Measurements from ENCODE around the gene STRA8. TPM values are rescaled to one million over a fixed set of nuclear protein-coding genes. Genes with fewer than 3 reads are reported as not detected.

Gene STRA8
- total RNA-seq, 1 donor from 2014 or later, result not detected

DNA sequence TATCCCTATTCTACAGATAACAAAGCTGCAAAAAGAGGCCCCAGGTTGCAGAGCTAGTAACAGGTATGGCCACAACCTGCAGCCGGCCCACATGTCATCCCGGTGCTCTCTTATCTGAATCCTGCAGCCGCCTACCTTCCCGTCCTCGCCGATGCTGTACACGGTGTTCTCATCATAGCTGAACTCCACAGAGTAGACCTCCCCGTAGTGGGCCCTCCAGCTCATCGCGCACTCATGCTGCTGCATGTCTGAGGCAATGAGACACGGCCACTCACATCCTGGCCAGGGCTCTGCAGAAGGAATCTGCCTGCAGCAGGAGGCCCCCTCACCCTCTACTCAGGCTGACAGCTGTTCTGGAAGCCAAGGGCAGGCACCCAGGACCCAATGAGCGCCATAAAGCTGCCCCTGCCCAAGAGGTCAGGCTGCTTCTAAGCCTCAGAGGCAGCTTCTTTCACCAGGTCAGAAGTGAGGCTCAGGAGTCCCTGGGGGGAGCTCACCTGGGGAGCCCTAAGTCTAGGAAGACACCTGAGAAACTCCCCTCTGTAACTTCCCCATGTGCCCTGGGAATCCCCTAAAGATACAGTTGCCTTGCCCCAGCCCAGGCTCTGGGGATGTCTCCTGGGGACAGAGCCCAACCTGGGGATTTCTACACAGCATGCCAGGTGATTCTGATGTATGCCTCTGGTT is 45.2 kb upstream of the STRA8 start:
- no peak overlapping the region for H3K27ac Mint-ChIP-seq (ENCODE audit: unreplicated experiment)
- H3K27me3 Mint-ChIP-seq (ENCODE audit: low read depth), result no peaks in the 10 kb centered on the region
- H3K9me3 Mint-ChIP-seq, result no peaks in the 10 kb centered on the region
- H3K4me1 Mint-ChIP-seq, result no peaks in the 10 kb centered on the region
- TF ChIP-seq, protein P1, sequence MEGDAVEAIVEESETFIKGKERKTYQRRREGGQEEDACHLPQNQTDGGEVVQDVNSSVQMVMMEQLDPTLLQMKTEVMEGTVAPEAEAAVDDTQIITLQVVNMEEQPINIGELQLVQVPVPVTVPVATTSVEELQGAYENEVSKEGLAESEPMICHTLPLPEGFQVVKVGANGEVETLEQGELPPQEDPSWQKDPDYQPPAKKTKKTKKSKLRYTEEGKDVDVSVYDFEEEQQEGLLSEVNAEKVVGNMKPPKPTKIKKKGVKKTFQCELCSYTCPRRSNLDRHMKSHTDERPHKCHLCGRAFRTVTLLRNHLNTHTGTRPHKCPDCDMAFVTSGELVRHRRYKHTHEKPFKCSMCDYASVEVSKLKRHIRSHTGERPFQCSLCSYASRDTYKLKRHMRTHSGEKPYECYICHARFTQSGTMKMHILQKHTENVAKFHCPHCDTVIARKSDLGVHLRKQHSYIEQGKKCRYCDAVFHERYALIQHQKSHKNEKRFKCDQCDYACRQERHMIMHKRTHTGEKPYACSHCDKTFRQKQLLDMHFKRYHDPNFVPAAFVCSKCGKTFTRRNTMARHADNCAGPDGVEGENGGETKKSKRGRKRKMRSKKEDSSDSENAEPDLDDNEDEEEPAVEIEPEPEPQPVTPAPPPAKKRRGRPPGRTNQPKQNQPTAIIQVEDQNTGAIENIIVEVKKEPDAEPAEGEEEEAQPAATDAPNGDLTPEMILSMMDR (conservative IDR thresholded peaks at IDR 0.05), result no peak
- no peak overlapping the region for H3K4me3 Mint-ChIP-seq
- H3K36me3 Mint-ChIP-seq (ENCODE audit: low read depth), result peaks cover 12% of the 10 kb centered on the region
- no peak for DNase-seq (ENCODE audit: low read depth, low spot score)

DNA sequence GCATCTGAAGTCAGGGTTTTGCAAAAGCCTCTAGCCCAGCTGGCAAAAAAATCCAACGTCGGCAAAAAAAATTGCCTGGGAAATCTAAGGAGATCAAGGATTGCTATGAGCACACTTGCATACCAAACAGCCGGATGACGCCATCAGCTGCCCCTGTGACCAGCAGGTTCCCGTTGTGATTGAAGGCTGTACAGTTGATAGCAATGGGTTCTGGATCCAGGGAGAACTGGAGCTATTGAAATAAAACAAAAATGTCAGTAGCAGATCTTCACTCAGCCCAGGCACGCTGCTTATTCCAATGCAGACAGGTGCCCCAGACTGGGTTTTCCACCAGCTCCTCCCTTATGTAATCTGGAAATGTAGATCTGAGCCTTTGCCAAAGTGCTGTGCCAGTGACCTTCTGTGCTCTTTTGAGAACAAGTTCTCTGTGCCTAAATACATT is 44.4 kb upstream of the STRA8 start:
- H3K36me3 Mint-ChIP-seq (ENCODE audit: low read depth), result peaks cover 7% of the 10 kb centered on the region
- H3K4me3 Mint-ChIP-seq, result no peak overlapping the region
- H3K27me3 Mint-ChIP-seq (ENCODE audit: low read depth), result no peaks in the 10 kb centered on the region
- no peaks in the 10 kb centered on the region for H3K4me1 Mint-ChIP-seq
- H3K9me3 Mint-ChIP-seq, result no peaks in the 10 kb centered on the region
- DNase-seq (ENCODE audit: low read depth, low spot score), result no peak
- TF ChIP-seq, protein P1 (conservative IDR thresholded peaks at IDR 0.05), result no peak
- H3K27ac Mint-ChIP-seq (ENCODE audit: unreplicated experiment), result no peak overlapping the region

DNA sequence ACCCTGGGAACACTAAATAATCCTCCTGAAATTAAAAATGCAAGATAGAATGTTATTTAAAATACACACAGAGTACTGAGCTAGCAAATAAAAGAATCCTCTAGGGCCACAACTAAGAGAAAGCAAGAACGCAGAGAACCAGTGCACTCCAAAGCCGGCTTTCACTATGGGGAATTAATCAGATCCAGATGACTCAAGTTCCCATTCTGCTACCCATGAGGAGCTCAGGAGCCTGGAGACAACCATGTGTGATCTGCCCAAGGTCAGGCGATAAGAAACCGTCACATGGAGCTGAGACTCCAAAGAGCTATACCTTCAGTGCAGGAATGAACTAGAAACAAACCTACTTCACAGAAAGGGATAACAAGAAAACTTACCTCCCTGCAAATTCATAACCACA is 43.7 kb upstream of the STRA8 start:
- TF ChIP-seq, protein P1 (conservative IDR thresholded peaks at IDR 0.05), result no peak
- DNase-seq (ENCODE audit: low read depth, low spot score), result no peak
- Mint-ChIP-seq H3K27ac (ENCODE audit: unreplicated experiment) (no peak overlapping the region), H3K27me3 (ENCODE audit: low read depth) (no peaks in the 10 kb centered on the region), H3K4me1 (no peaks in the 10 kb centered on the region), H3K9me3 (no peaks in the 10 kb centered on the region), H3K4me3 (no peak overlapping the region), H3K36me3 (ENCODE audit: low read depth) (peaks cover 3% of the 10 kb centered on the region)

DNA sequence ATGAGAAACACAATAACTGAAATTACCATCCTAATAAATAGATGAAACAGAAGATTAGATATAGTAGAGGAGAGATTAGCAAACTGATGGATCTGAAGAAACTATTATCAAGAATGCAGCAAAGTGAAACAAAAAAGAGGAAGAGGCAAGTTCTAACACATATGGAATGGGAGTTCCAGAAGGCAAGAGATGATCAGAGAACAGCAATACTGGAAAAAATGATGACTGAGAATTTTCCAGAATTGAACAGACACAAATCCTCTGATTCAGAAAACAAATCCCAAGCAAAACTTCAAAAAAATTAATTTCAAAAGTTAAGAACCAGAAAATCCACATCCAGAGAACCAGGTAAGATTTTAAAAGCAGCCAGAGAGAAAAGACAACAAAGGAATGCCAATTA is 42.9 kb upstream of the STRA8 start:
- peaks cover 3% of the 10 kb centered on the region for H3K36me3 Mint-ChIP-seq (ENCODE audit: low read depth)

GRCh38 chr7:135192914-135193536 is 40.6 kb upstream of the STRA8 start:
- H3K9me3 Mint-ChIP-seq, result no peaks in the 10 kb centered on the region
- TF ChIP-seq, protein P1 (conservative IDR thresholded peaks at IDR 0.05), result no peak

More for the DNA sequence above, 42.9 kb upstream of the STRA8 start:
- Mint-ChIP-seq H3K27me3 (ENCODE audit: low read depth) (no peaks in the 10 kb centered on the region), H3K27ac (ENCODE audit: unreplicated experiment) (no peak overlapping the region), H3K9me3 (no peaks in the 10 kb centered on the region), H3K4me3 (no peak overlapping the region), H3K4me1 (no peaks in the 10 kb centered on the region)
- DNase-seq (ENCODE audit: low read depth, low spot score), result no peak
- TF ChIP-seq, protein P1 (conservative IDR thresholded peaks at IDR 0.05), result no peak

More at GRCh38 chr7:135192914-135193536, 40.6 kb upstream of the STRA8 start:
- no peak overlapping the region for H3K27ac Mint-ChIP-seq (ENCODE audit: unreplicated experiment)
- H3K27me3 Mint-ChIP-seq (ENCODE audit: low read depth), result no peaks in the 10 kb centered on the region
- no peak for DNase-seq (ENCODE audit: low read depth, low spot score)
- H3K4me3 Mint-ChIP-seq, result no peak overlapping the region
- H3K36me3 Mint-ChIP-seq (ENCODE audit: low read depth), result peaks cover 3% of the 10 kb centered on the region
- H3K4me1 Mint-ChIP-seq, result no peaks in the 10 kb centered on the region
